ENCODE results near the gene CCDC174.

CCDC174 gene

DNA sequence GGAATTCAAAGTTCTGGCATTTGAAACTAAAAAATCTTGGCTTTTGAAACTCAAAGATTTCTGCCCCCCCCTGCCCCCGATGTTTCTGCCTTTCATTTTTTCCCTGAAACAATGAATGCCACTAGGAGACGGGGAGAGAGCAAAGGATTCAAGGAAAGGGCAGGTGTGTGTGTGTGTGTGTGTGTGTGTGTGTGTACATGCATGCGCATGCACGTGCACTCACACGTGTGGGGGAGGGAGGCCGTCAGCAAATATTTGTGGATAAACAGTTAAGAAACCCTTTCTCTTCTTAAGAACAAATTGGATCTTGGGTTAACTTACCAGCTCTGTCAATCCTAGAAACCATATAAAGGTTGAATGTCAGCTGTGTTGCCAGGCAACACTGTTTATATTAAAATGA, 29.2 kb upstream of the CCDC174 start:
- TF ChIP-seq, protein P1, sequence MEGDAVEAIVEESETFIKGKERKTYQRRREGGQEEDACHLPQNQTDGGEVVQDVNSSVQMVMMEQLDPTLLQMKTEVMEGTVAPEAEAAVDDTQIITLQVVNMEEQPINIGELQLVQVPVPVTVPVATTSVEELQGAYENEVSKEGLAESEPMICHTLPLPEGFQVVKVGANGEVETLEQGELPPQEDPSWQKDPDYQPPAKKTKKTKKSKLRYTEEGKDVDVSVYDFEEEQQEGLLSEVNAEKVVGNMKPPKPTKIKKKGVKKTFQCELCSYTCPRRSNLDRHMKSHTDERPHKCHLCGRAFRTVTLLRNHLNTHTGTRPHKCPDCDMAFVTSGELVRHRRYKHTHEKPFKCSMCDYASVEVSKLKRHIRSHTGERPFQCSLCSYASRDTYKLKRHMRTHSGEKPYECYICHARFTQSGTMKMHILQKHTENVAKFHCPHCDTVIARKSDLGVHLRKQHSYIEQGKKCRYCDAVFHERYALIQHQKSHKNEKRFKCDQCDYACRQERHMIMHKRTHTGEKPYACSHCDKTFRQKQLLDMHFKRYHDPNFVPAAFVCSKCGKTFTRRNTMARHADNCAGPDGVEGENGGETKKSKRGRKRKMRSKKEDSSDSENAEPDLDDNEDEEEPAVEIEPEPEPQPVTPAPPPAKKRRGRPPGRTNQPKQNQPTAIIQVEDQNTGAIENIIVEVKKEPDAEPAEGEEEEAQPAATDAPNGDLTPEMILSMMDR (IDR thresholded peaks at IDR 0.05; ENCODE audit: low read depth, low read length, poor library complexity, severe bottlenecking) = no peak
- no peak for TF ChIP-seq EZH2phosphoT487 (IDR thresholded peaks at IDR 0.05; ENCODE audit: borderline replicate concordance, low read length)
- H3K9me3 ChIP-seq (ENCODE audit: control insufficient read depth, insufficient read depth, low read length) = no peaks in the 10 kb centered on the region
- H3K9me2 ChIP-seq (replicated peaks; ENCODE audit: control insufficient read depth, low read length) = no peaks in the 10 kb centered on the region
- peaks cover 20% of the 10 kb centered on the region for H3K27me3 ChIP-seq (ENCODE audit: control insufficient read depth, low read length)
- no peaks in the 10 kb centered on the region for H4K20me1 ChIP-seq (ENCODE audit: control insufficient read depth, insufficient read depth, low read depth, low read length)
- H3K36me3 ChIP-seq (ENCODE audit: control insufficient read depth, low read length) = no peaks in the 10 kb centered on the region
- H3K79me2 ChIP-seq (ENCODE audit: control insufficient read depth, low read length) = no peaks in the 10 kb centered on the region
- no peaks in the 10 kb centered on the region for H3K4me1 ChIP-seq (ENCODE audit: control insufficient read depth, low read length)
- H3K4me2 ChIP-seq (ENCODE audit: low read length) = no peak overlapping the region
- no peak overlapping the region for H3K27ac ChIP-seq (ENCODE audit: low read depth, low read length)
- H3F3A ChIP-seq (ENCODE audit: control insufficient read depth, insufficient read depth) = no peaks in the 10 kb centered on the region
- H3K4me3 ChIP-seq (ENCODE audit: low read length) = no peak overlapping the region

DNA sequence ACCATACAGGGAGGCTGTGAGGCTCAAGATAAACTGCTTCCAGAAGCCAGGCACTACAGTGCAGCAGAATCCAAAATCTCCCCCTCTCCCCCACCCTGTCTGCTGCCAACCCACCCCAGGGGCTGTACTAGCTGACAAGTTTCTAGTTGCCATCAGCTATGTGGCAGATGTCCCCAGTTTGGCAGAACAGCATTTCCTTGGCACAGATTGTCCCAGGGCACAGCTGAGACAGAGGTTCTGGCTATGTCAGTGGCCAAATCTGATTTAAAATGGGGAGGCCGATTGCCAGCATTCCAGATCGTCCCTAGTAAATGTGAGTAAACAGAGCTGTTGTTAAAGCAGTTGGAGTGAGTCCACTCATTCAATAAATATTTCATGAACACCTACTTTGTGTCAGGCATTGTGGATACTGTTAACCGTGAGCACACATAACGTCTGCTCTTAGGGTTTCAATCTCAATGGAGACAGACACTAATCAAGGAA, 28.0 kb upstream of the CCDC174 start:
- Histone ChIP-seq H3F3A (ENCODE audit: control insufficient read depth, insufficient read depth) (no peaks in the 10 kb centered on the region), H3K36me3 (ENCODE audit: control insufficient read depth, low read length) (no peaks in the 10 kb centered on the region)
- TF ChIP-seq, protein P1 (IDR thresholded peaks at IDR 0.05; ENCODE audit: low read depth, low read length, poor library complexity, severe bottlenecking) = no peak
- TF ChIP-seq EZH2phosphoT487 (IDR thresholded peaks at IDR 0.05; ENCODE audit: borderline replicate concordance, low read length) = no peak

DNA sequence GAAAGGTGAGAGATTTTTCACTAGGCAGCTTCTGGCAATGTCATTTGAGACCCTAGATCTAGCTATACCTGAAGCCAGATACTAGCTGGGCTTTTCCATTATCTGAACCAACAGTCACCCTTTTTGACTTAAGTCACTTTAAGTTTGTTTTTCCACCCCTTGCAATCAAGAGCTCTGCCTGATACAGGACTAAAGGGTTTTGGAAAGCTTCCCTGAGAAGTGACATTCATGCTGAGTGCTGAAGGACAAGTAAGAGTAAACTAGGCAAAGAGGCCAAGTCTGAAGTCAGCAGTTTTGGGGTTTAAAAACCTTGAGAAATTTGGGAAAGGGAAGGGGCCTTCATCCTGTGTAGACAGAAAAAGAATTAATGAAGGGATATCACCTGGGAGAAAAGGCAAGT, 27.1 kb upstream of the CCDC174 start:
- TF ChIP-seq, protein P1 (IDR thresholded peaks at IDR 0.05; ENCODE audit: low read depth, low read length, poor library complexity, severe bottlenecking) = no peak
- no peak for TF ChIP-seq EZH2phosphoT487 (IDR thresholded peaks at IDR 0.05; ENCODE audit: borderline replicate concordance, low read length)
- H4K20me1 ChIP-seq (ENCODE audit: control insufficient read depth, insufficient read depth, low read depth, low read length) = no peaks in the 10 kb centered on the region
- no peaks in the 10 kb centered on the region for H3K4me1 ChIP-seq (ENCODE audit: control insufficient read depth, low read length)
- no peak overlapping the region for H3K27ac ChIP-seq (ENCODE audit: low read depth, low read length)
- H3K27me3 ChIP-seq (ENCODE audit: control insufficient read depth, low read length) = peaks cover 16% of the 10 kb centered on the region
- no peaks in the 10 kb centered on the region for H3K9me2 ChIP-seq (replicated peaks; ENCODE audit: control insufficient read depth, low read length)
- H3K36me3 ChIP-seq (ENCODE audit: control insufficient read depth, low read length) = no peaks in the 10 kb centered on the region
- no peaks in the 10 kb centered on the region for H3F3A ChIP-seq (ENCODE audit: control insufficient read depth, insufficient read depth)
- H3K79me2 ChIP-seq (ENCODE audit: control insufficient read depth, low read length) = no peaks in the 10 kb centered on the region
- no peaks in the 10 kb centered on the region for H3K9me3 ChIP-seq (ENCODE audit: control insufficient read depth, insufficient read depth, low read length)
- H3K4me3 ChIP-seq (ENCODE audit: low read length) = no peak overlapping the region
- H3K4me2 ChIP-seq (ENCODE audit: low read length) = no peak overlapping the region

More for the DNA sequence above, 28.0 kb upstream of the CCDC174 start:
- Histone ChIP-seq H3K4me2 (ENCODE audit: low read length) (no peak overlapping the region), H3K4me3 (ENCODE audit: low read length) (no peak overlapping the region), H3K9me2 (replicated peaks; ENCODE audit: control insufficient read depth, low read length) (no peaks in the 10 kb centered on the region), H3K4me1 (ENCODE audit: control insufficient read depth, low read length) (no peaks in the 10 kb centered on the region), H3K27ac (ENCODE audit: low read depth, low read length) (no peak overlapping the region), H3K27me3 (ENCODE audit: control insufficient read depth, low read length) (peaks cover 20% of the 10 kb centered on the region), H4K20me1 (ENCODE audit: control insufficient read depth, insufficient read depth, low read depth, low read length) (no peaks in the 10 kb centered on the region), H3K79me2 (ENCODE audit: control insufficient read depth, low read length) (no peaks in the 10 kb centered on the region), H3K9me3 (ENCODE audit: control insufficient read depth, insufficient read depth, low read length) (no peaks in the 10 kb centered on the region)
